Measurements from ENCODE around the gene SBF1. TPM values are rescaled to one million over a fixed set of nuclear protein-coding genes. Genes with fewer than 3 reads are reported as not detected.

The SBF1 gene
- total and polyA plus RNA-seq, 2 of the 13 experiments (the other 11 are each of a cell fraction or from before 2014, with no cell fraction given) = 31.7 to 40.9 TPM

- TF ChIP-seq ZNF441 (CRISPR knock-in tag; IDR thresholded peaks at IDR 0.05; ENCODE audit: borderline replicate concordance) (no peak), ZBTB10 (CRISPR knock-in tag; IDR thresholded peaks at IDR 0.05; ENCODE audit: borderline replicate concordance) (no peak), CAMTA2 (CRISPR knock-in tag; IDR thresholded peaks at IDR 0.05; ENCODE audit: borderline replicate concordance) (no peak), HOXA5 (CRISPR knock-in tag; IDR thresholded peaks at IDR 0.05) (no peak), FOXK2 (IDR thresholded peaks at IDR 0.05) (no peak), ZNF850 (CRISPR knock-in tag; conservative IDR thresholded peaks at IDR 0.05) (no peak), ZNF598 (CRISPR knock-in tag; IDR thresholded peaks at IDR 0.05; ENCODE audit: borderline replicate concordance) (peak; percentile 32; the same call in 1 of the 2 replicates), MXD4 (CRISPR knock-in tag; IDR thresholded peaks at IDR 0.05) (no peak), RORA (CRISPR knock-in tag; IDR thresholded peaks at IDR 0.05) (no peak), ZNF546 (CRISPR knock-in tag; conservative IDR thresholded peaks at IDR 0.05) (no peak), ZNF576 (CRISPR knock-in tag; IDR thresholded peaks at IDR 0.05) (no peak), TMF1 (CRISPR knock-in tag; IDR thresholded peaks at IDR 0.05; ENCODE audit: low read depth) (0 out of 2 replicates have a peak, but pooled peaks have one; percentile 9), MXD3 (CRISPR knock-in tag; IDR thresholded peaks at IDR 0.05) (peak; percentile 62; the same call in 1 of the 2 replicates), ARID4A (CRISPR knock-in tag; IDR thresholded peaks at IDR 0.05; ENCODE audit: borderline replicate concordance) (no peak), BORCS8-MEF2B (CRISPR knock-in tag; IDR thresholded peaks at IDR 0.05) (no peak), HNRNPH1 (optimal IDR thresholded peaks at IDR 0.05; ENCODE audit: low read depth, low read length) (no peak), ZNF766 (CRISPR knock-in tag; IDR thresholded peaks at IDR 0.05; ENCODE audit: borderline replicate concordance) (no peak), TIGD3 (CRISPR knock-in tag; IDR thresholded peaks at IDR 0.05; ENCODE audit: borderline replicate concordance) (no peak), FOXO4 (CRISPR knock-in tag; conservative IDR thresholded peaks at IDR 0.05) (no peak)
Measured at GRCh38 chr22:50481045-50481439, 6.2 kb upstream of the SBF1 start (continued).

Measured in HepG2 (cell line).